WERI-Rb-1 (cell line): ENCODE results near the gene UNC5B.

Experiments used
- DNase-seq: peaks from one replicate; pipeline ENCODE4 v3.0.0-alpha.2; 2020
- H3K27ac ChIP-seq: fragments of 250-450 bp; sonication (Bioruptor Pico); 2 replicates; pipeline ENCODE4 v1.5.1; 2020; ENCODE audit warnings: mild to moderate bottlenecking, moderate library complexity
- H3K27me3 ChIP-seq: fragments of 250-450 bp; sonication (Bioruptor Pico); 2 replicates; pipeline ENCODE4 v1.5.1; 2021; ENCODE audit warnings: mild to moderate bottlenecking, low read depth, moderate library complexity; ENCODE audit not compliant: insufficient read depth, severe bottlenecking
- H3K36me3 ChIP-seq: fragments of 250-450 bp; sonication (Bioruptor Pico); 2 replicates; pipeline ENCODE4 v1.5.1; 2020; ENCODE audit warnings: mild to moderate bottlenecking, moderate library complexity
- H3K4me3 ChIP-seq: 2 replicates; pipeline ENCODE4 v1.5.1; 2011; ENCODE audit warnings: low read depth, mild to moderate bottlenecking, control low read depth, low read length
- H3K9me3 ChIP-seq: fragments of 250-450 bp; sonication (Bioruptor Pico); 2 replicates; pipeline ENCODE4 v1.5.1; 2021; ENCODE audit warnings: mild to moderate bottlenecking, moderate library complexity; ENCODE audit not compliant: severe bottlenecking
- CTCF ChIP-seq: IDR thresholded peaks from 2 replicates; pipeline ENCODE4 v1.5.1; 2011; ENCODE audit warnings: low read depth, mild to moderate bottlenecking, control low read depth, inconsistent platforms, low read length

UNC5B gene

DNA sequence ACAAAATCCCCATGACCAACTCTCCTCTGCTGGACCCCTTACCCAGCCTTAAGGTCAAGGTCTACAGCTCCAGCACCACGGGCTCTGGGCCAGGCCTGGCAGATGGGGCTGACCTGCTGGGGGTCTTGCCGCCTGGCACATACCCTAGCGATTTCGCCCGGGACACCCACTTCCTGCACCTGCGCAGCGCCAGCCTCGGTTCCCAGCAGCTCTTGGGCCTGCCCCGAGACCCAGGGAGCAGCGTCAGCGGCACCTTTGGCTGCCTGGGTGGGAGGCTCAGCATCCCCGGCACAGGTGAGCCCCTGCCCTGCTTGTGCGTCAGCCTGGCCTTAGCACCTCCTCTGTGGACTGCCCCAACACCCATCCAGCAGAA, 79.1 kb downstream of the UNC5B start:
- Histone ChIP-seq H3K9me3 (no peaks in the 10 kb centered on the region), H3K36me3 (peaks cover 39% of the 10 kb centered on the region), H3K27me3 (no peaks in the 10 kb centered on the region), H3K27ac (no peak overlapping the region), H3K4me3 (no peak overlapping the region)
- TF ChIP-seq CTCF, result no peak
- no peak for DNase-seq

GRCh38 chr10:71292624-71293445, 80.5 kb downstream of the UNC5B start:
- TF ChIP-seq CTCF, result no peak
- no peaks in the 10 kb centered on the region for H3K27me3 ChIP-seq
- no peak overlapping the region for H3K4me3 ChIP-seq
- no peak overlapping the region for H3K27ac ChIP-seq
- no peak for DNase-seq
- no peaks in the 10 kb centered on the region for H3K9me3 ChIP-seq
- peaks cover 41% of the 10 kb centered on the region for H3K36me3 ChIP-seq

GRCh38 chr10:71293446-71294084, 81.2 kb downstream of the UNC5B start:
- H3K27me3 ChIP-seq, result no peaks in the 10 kb centered on the region
- TF ChIP-seq CTCF, result no peak
- DNase-seq, result no peak
- no peak overlapping the region for H3K27ac ChIP-seq
- peaks cover 43% of the 10 kb centered on the region for H3K36me3 ChIP-seq
- no peak overlapping the region for H3K4me3 ChIP-seq
- no peaks in the 10 kb centered on the region for H3K9me3 ChIP-seq

GRCh38 chr10:71294091-71294561, 81.8 kb downstream of the UNC5B start:
- Histone ChIP-seq H3K9me3 (no peaks in the 10 kb centered on the region), H3K36me3 (peaks cover 46% of the 10 kb centered on the region), H3K27me3 (no peaks in the 10 kb centered on the region), H3K27ac (no peak overlapping the region), H3K4me3 (no peak overlapping the region)
- no peak for TF ChIP-seq CTCF
- DNase-seq, result no peak

DNA sequence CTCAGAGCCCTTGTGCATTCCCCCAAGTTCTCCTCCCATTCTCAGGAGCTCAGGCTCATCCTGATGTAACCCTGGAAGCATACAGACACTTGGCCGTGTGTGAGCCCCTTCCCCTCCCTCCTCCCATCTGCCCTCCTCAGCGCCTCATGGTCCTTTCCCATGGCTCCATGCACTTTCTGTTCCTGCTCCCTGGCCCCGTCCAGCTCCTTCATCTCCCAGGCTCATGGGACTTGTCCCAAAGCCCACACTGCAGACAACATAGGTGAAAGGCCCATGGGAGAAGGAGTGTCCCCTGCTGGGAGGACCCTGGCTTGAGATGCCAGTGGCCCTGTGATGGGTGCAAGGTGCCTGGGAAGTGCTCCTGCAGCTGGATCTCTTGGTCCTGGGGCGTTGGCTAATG, 82.5 kb downstream of the UNC5B start:
- no peaks in the 10 kb centered on the region for H3K27me3 ChIP-seq
- no peak overlapping the region for H3K4me3 ChIP-seq
- no peak for TF ChIP-seq CTCF
- no peaks in the 10 kb centered on the region for H3K9me3 ChIP-seq
- H3K27ac ChIP-seq, result no peak overlapping the region
- H3K36me3 ChIP-seq, result peaks cover 47% of the 10 kb centered on the region
- DNase-seq, result no peak

DNA sequence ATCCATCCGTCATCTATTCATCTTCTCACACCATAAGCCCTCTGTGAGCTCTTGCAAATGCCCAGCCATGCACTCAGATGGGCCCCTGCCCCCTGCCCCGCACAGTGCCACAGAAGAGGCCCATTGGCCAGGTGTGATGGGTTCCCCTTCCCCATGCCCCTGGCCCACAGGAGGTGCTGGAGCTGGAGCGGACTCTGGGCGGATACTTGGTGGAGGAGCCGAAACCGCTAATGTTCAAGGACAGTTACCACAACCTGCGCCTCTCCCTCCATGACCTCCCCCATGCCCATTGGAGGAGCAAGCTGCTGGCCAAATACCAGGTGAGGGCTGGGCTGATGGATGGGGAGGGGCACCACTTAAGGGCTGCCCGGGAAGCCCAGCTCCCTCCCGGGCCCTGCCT, 83.3 kb downstream of the UNC5B start:
- no peak for TF ChIP-seq CTCF
- no peak for DNase-seq
- no peaks in the 10 kb centered on the region for H3K27me3 ChIP-seq
- no peak overlapping the region for H3K27ac ChIP-seq
- H3K36me3 ChIP-seq, result peaks cover 41% of the 10 kb centered on the region
- H3K4me3 ChIP-seq, result no peak overlapping the region
- H3K9me3 ChIP-seq, result no peaks in the 10 kb centered on the region
